DMS53 treated with DMSO at 0.1 percent for 48 hours (cell line): ENCODE measurements around the gene FAM193B.
"Not testable (repeated sequence)": the region's sequence is repeated elsewhere in the genome, so short reads cannot be mapped to it uniquely, and the experiment has no call there.

Experiments used
- DNase-seq: peaks from one replicate; lab custom pipeline; 2025; ENCODE audit not compliant: unreplicated experiment; lab: John Stamatoyannopoulos, UW

Gene FAM193B

DNA sequence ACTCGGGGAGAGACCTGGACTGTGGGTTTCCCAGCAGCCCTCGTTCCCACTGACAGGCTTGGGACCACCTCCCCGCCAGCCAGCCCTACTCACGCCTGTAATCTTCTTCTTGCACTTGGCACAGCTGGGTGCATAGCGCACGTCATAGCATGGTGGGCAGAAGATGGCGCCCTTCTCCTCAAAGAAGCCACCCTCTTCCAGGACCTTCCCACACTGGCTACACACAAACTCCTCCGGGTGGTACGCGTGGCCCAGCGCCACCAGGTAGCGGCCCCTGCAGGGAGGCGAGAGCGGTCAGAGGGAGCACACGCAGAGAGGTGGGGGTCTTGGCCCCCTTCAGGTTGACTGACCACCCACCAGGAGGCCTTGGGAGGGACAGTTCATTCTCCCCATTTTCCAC lies 66.4 kb downstream of the FAM193B start:
- no peak for DNase-seq

DNA sequence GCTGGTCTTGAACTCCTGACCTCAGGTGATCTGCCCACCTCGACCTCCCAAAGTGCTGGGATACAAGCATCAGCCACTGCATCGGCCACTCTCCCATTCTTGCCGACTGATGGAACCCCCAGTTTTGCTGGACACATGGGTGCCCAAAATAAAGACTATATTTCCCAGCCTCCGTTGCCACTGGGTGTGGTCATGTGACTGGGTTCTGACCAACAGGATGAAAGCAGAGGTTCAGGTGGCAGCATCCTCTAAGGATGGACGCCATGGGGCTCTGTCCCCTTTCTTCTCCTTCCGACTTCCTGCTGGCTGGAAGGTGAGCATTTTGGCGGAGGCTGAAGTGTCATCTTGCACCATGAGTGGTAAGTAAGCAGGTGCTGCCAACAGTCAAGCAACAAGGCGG lies 67.2 kb downstream of the FAM193B start:
- DNase-seq: no peak

DNA sequence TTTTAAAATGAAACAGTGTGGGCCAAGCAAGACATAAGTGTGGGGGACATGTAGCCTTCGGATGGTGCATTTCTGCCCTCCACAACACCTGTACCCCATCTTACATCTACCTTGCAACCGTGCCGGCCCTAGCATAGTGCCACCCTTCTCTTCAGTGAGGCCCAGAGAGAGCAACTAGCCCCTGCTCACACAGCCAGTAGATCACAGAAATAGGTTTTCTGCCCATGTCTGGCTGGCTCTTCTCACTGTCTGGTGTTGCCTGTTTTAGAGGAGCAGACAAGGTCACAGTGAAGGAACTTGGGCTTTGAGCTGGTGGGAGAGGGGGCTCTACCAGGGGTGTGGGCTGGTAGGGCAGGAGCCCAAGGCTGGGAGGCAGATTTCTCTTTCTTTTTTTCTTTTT lies 68.1 kb downstream of the FAM193B start:
- no peak for DNase-seq

DNA sequence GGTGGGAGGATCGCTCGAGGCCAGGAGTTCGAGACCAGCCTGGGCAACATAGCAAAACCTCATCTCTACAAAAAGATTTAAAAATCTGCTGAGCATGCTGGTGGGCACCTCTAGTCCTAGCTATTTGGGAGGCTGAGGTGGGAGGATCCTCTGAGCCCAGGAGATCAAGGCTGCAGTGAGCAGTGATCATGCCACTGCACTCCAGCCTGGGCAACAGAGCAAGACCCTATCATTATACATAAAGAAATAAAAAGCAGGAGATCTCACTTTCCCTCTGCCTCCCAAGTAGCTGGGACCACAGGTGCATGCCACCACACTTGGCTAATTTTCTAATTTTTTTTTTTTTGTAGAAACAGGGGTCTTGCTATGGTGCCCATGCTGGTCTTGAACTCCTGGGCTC lies 68.6 kb downstream of the FAM193B start:
- DNase-seq: not testable (repeated sequence)

DNA sequence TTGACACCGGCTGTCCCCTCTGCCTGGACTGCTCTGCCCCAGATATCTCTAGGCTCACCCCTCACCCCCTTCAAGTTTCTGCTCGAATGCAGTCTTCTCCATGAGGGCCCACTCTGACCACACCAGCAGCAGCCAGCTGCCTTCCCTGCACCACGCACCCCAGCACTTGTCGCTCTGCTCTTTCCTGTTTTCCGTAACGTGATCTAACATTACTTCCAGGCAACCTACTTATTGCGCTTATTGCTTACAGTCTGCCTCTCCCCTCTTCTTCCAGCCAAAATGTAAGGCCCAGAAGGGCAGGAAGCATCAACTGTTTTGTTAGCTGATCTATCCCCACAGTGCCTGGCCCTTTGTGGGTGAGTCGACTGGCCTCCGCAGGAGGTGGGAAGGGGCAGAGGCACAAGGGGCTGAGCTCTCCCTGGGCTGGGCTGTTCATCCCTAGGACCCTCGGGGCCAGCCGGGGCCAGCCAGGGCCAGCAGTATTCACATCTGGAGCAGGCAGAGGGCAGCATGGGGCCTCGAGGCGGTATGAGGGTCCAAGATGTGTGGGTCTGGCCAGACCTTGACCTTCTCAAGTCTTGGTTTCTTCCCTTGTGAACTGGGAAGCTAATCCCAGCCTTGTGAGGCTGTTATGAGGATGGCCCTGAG lies 69.3 kb downstream of the FAM193B start:
- no peak for DNase-seq

DNA sequence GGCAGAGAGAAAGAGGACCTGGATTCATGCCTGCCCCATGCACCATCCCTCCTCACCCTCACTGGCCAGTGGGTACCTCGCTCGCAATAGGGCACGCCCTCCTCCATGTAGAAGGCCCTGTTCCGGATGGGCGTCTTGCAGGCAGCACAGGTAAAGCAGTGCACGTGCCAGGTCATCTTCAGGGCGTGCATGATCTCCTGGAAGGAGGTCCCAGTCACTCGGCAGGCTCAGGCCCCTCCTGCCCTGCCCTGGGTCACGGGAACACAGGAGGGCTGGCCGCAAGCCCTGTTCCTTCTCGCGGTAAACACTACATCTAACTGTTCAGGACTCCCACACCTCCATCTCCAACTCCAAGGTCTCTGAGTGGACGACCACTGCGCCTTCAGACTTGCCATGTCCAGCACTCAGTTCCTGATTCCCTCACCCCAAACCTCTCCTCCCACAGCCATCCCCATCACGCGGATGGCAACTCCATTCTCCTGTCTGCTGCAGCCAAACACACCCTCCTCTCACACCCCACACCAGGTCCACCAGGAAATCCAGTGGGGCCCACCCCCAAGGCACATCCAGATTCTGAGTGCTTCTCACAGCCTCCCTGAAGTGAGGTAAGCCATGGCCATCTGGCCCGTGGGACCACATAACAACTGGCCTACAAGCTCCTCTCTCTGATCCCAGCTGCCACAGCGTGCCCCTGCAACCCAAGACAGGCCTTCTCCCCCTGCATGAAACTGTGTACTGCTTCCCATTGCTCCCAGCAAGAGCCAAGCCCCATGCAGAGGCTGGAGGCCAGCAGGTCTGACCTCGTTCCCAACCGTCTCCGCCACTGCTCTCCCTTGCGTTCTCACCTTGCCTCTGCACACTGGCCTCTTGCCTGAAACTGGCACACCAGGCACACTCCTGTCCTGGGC lies 70.1 kb downstream of the FAM193B start:
- DNase-seq: no peak

DNA sequence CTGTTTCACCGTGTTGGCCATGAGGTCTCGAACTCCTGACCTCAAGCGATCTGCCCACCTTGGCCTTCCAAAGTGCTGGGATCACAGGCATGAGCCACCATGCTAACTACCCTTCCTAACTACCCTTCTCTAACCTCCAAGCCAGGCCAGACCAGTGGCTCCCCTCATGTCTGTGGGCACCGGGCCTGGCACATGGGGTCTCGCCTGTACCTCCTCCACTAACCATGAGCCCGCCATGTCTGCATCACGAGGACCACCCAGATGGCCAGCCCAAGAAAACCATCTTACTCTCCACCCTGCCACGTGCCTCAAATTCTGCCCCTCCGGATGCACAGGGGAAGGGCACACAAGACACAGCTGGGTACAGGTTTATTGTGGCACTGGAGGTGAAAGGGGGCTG lies 71.3 kb downstream of the FAM193B start:
- no peak for DNase-seq

DNA sequence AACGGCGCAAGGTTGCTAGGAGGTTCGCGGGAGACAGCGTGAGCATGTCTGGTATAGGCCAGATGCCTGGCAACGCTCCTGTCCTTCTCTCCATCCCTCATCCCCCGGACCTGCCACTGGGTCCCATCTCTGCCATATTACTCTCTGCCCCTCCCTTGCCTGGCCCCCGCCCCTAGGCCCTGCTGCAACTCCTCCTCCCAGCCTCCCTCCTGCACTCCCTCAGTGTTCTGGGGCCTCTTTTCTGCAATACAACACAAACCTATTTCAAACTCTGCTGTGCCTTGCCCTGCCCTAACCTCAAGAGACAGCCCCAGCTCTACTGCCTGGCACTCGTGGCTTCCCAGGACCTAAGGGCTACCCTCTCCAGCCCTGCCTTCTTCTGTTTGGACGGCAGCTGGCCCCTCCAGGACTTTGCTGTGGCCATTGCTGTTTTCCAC lies 72.0 kb downstream of the FAM193B start:
- DNase-seq: no peak

DNA sequence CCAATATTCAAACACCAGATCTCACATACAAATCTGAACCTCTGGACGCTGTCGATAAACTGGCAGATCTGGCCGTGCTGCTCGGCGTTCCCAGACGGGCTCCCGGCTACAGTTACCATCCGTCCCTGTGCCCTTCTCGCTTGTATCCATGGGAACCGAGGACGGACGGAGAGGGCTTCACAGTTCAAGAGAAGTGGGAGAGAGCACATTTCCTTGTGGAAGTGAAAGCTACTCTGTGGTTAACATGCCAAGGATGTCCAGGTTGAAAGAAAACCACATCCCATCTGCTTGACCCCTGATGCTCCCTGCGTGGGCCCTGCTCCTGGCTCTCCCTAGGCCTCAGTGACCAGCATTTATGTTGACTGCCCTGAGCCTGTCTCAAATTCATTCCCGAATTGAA lies 74.6 kb downstream of the FAM193B start:
- DNase-seq: no peak

DNA sequence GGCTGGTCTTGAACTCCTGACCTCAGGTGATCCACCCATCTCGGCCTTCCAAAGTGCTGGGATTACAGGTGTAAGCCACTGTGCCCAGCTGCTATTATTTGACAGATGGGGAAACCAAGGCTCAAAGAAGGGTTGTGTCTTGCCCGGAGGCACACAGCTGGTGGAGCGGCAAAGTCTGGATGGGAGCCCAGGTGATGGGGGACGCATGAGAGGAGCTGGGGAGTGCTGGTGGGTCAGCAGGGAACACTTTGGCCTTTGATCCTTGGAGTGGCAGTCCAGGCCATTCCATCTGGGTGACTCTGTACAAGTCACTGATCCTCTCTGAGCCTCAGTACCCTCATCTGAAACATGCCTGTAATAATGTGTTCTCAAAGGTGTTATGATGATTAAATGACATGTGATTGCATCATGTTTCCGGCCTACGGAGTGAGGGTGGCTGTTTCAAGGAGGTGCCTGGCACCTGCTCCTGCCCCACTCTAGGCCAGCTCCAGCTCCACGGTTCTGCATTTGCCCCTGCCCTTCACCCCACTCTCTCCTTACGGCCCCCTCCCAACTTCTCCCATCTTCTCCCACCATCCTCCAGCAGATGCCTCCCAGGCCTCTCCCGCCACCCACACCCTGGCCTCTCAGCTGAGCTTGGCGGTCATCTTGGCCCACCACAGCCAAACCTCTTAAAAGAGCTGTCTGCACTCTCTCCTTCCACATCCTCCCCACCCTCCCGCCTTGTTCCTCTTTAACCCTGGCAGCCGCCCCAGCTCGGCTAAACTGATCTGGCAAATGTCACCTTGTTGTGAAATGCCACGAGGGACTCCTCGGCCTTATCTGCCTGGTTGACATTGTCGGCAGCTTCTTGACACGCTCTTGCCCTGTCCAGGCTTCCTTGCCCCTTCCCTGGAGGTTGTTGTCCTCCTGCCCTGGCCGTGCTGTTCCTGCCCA lies 75.4 kb downstream of the FAM193B start:
- peak; percentile 51 for DNase-seq

DNA sequence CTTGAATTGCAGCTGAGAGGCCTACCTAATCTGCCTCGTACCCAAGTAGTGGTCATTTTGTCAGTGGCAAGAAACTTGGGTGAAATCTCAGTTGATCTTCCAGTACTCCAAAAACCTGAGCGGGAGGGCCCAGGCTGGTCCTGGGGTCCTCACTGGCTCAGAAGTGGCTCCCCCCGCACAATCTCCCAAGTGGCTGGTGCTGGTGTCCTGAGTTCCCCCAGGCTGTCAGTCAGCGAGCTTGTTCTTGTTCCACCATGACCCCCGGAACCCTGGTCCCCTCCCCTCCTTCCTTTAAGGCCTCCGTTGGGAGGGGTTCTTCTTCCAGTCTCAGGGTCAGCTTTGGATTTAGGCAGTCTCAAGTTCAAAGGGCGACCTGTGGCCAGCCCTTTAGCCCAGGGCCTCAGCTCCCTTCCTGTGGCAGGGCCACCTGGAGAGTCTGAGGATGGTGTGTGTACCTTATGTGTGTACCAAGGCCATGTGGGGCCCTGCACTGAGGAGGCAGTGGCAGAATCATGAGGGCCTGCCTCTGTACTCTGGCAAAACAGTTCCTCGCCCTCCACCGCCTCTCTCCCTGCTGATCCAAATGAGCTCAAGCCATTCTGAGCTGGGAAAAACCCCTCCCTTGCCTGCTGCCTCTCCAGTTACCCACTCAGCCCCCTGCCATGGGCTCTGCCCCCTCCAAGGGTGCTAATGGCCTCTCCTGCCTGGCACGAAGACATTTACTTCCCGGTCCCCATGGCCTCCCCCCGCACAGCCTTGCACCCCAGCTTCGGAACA lies 76.5 kb downstream of the FAM193B start:
- DNase-seq: no peak

DNA sequence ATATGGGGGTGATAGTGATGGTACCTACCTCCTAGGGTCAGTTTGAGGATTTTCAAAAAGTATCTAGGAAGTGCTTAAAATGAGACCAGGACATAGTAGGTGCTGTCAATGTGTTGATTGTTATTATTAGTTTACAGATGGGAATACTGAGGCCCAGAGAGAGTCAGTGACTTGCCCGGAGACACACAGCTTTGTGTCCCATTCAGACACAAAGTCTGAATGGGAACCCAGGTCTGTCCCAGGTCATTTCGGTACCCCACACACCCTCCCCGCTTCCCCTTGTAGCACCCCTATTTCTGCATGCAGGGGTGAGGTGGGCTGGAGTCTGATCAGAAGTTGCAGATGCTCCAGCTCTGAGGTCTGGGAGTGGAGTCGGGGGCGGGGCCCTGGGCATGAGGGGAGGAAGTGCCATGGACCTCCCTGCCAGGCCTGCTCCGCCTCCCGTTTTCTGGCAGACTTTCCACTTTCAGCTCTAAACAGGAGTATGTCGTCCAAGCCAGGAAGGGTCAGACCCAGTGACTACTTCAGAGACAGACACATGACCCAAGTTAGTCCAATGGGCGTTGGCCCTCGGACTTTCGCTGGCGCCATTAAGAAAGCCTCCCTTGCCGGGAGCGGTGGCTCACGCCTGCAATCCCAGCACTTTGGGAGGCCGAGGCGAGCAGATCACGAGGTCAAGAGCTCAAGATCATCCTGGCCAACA lies 77.7 kb downstream of the FAM193B start:
- no peak for DNase-seq

DNA sequence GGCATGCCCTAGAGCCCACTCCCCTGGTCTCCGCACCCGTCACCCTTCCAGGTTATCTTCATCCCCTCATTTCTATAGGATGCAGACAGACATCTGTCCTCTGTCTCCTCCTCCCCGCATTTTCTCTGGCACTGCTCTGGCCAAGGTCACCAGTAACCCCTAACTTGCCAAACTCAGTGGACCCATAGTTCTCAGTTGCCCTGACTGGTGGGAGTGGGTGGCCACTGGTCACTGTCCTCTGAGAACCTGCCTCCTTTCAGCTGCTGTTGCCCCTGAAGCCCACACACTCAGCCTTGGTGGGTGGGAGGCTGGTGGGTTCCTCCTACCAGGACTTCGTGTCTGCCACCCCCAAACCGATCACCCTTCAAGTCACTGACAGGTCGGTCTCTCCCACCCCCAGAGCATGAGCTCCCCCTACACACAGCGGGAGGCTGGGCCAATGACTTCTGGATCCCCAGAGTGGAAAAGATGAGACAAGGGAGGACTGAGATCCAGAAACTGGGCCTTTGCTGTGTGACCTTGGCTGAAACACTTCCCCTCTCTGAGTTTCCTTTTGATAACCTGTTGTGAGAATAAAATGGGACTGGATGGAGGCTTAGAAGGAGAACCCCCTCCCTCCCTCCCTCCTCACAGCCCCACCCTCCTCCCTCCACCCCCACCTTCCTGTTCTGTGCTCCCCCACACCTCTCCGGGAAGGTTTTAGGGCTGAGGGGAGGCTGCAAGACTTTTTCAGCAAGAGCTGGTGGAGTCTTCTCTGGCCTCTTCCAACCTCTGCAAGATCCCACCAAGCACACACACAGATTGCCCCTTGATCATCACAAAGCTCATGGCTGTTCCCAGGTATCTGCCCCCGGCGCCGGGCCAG lies 78.6 kb downstream of the FAM193B start:
- no peak for DNase-seq

DNA sequence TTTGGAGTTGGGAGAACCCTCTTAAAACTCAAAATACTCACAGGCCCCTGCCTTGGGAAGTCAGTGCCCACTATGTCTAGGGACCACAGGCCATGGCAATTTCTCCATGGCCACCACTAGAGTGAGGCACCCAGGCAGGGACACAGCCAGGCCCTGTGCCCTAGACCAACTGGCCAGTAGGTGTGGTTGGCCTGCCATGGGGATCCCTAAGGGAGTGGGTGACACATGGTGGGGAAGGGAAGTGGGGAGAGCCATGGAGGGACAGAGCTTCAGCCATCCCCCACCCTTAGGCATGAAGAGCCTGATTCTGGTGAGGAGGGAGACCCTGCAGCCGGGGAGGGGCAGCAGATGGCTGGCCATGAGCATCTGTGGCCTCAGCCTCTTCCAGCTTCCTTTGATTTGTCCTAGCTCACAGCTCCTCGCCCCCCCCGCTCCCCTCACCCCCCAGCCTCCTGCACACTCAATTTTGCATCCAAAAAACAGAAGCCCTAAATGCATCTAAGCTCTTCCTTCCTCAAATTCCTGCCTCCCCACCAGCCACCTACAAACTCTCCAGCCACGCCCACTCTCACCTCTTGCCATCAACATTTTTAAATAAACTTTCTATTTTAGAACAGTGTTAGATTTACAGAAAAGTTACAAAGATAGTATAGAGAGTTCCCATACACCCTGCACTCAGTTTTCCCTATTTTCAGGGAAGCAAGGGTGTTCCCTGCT lies 79.4 kb downstream of the FAM193B start:
- DNase-seq: no peak

DNA sequence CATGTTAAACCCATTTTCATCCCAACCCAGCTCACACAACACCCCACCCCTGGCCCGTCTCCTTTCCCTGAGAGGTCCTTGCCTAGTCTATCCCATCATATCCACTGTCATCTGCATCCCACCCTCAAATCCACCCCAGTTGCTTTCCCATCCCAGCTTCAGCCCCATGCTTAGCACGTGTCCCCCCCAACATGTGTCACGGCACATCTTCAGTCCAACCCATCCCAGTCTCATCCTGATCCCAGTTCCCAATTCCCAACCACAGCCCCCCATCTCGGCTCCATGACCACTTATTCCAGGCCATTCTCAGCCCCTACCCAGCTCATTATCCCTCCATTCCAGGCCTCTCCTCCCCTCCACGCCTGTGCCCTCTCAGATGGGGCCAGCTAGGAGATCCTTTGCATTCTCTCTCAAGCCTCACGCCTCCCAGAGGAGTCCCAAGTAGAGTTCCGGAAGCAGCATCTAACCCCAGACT lies 80.3 kb downstream of the FAM193B start:
- no peak for DNase-seq

DNA sequence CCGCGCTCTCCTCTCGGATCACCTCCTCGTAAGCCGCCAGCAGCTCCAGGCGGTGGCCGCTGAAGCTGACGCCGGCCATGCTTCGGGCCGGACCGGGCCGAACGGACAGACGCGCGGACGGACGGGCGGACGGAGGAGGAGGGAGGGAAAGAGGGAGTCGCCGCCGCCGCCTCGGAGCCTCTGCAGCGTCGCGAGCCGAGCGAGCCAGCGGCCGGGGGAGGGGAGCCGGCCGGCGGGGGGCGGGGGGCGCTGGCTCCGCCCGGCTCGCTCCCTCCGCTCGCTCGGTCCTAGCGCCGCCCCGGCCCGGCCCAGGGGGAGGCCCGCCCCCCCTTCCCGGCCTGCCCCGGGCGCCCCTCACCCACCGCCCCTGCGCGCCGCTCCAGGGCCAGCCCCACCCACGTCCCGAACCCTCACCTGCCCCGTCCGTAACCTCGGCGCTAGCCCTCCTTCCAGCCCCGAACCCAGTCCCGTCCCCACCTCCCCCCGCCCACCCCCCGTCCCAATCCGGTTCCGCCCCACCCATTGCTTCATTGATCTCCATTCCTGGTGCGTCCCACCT lies 80.8 kb downstream of the FAM193B start, which contains the start of gene DBN1:
DBN1 (minus strand) TSS at position 192 of the 559 bp plus-strand sequence; CDS start at position 79, 113 bp downstream.
- no peak for DNase-seq
